SJSA1 (cell line): ENCODE results near the gene NEIL3. TPM values are rescaled to one million over a fixed set of nuclear protein-coding genes. Genes with fewer than 3 reads are reported as not detected.

Experiments
- DNase-seq, 2 experiments: peaks; one replicate each; pipeline ENCODE4 v3.0.0-alpha.2; 2015 to 2020; ENCODE audit warnings: low spot score in 2 of 2, low read depth in 1 of 2
- H3K27ac ChIP-seq: fragments of 250-450 bp; sonication (Bioruptor Pico); 2 replicates; pipeline ENCODE4 v1.5.1; 2020; ENCODE audit warnings: mild to moderate bottlenecking, moderate library complexity
- H3K27me3 ChIP-seq: fragments of 250-450 bp; sonication (Bioruptor Pico); replicated peaks from 2 replicates; pipeline ENCODE4 v1.5.1; 2020; ENCODE audit warnings: mild to moderate bottlenecking, moderate library complexity
- H3K36me3 ChIP-seq: fragments of 250-450 bp; sonication (Bioruptor Pico); 2 replicates; pipeline ENCODE4 v1.5.1; 2020; ENCODE audit warnings: mild to moderate bottlenecking
- H3K4me1 ChIP-seq: fragments of 250-450 bp; sonication (Bioruptor Pico); replicated peaks from 2 replicates; pipeline ENCODE4 v1.6.1; 2021; ENCODE audit warnings: mild to moderate bottlenecking
- H3K4me3 ChIP-seq: fragments of 250-450 bp; sonication (Bioruptor Pico); 2 replicates; pipeline ENCODE4 v1.5.1; 2020; ENCODE audit warnings: mild to moderate bottlenecking
- H3K9me3 ChIP-seq: fragments of 250-450 bp; sonication (Bioruptor Pico); replicated peaks from 2 replicates; pipeline ENCODE4 v1.5.1; 2020; ENCODE audit warnings: mild to moderate bottlenecking
- total RNA-seq: library from RNA; depleted of rRNA; stranded (reverse); fragments of >200 nt; shearing (Covaris generic); gene quantifications from 2 replicates; pipeline ENCODE4 v1.2.3, GENCODE V29; 2014; rRNA removed

Gene NEIL3, protein sequence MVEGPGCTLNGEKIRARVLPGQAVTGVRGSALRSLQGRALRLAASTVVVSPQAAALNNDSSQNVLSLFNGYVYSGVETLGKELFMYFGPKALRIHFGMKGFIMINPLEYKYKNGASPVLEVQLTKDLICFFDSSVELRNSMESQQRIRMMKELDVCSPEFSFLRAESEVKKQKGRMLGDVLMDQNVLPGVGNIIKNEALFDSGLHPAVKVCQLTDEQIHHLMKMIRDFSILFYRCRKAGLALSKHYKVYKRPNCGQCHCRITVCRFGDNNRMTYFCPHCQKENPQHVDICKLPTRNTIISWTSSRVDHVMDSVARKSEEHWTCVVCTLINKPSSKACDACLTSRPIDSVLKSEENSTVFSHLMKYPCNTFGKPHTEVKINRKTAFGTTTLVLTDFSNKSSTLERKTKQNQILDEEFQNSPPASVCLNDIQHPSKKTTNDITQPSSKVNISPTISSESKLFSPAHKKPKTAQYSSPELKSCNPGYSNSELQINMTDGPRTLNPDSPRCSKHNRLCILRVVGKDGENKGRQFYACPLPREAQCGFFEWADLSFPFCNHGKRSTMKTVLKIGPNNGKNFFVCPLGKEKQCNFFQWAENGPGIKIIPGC
- total RNA-seq = 26.8 and 27.3 TPM in 2 replicates

DNA sequence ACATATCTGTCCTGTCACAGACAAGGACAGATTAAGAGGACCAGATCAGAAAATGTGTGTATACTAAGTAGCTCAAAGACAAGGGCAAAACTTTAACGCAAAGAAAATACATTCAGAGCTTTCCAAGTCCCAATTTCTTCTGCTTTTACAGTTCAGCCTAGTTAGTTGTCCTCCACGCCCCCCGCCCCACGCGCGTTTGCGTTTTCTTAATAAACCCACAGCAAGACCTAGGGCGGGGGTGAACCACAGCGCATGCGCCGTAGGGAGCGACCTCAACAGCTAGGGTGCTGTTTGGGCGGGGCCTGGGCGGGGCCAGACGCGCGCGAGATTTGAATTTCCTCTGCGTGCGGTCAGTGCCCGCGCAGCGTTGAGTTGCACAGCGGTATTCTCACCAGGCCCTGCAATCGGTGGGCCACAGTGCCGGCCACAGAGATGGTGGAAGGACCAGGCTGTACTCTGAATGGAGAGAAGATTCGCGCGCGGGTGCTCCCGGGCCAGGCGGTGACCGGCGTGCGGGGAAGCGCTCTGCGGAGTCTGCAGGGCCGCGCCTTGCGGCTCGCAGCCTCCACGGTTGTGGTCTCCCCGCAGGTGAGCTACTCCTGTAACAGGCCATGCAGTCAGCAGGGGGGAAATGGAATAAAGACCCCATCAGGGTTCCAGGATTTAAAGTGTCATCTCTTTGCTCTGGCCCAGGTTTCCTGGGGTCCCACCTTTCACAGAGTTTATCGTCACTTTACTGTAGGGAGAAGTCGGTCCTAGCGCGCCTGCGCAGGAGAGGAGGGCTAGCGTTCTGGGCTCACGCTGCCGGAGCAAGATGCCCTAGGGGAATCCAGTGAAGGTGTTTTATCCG lies at the start of gene NEIL3:
NEIL3 (plus strand) TSS at position 353 of the 850 bp plus-strand sequence; CDS start at position 433, 80 bp downstream.
- no peaks in the 10 kb centered on the region for H3K9me3 ChIP-seq
- peak; percentile 91 to 95 for DNase-seq
- no peaks in the 10 kb centered on the region for H3K27me3 ChIP-seq
- H3K27ac ChIP-seq = peak within 1 kb of the TSS; percentile 79
- H3K4me3 ChIP-seq = peak within 1 kb of the TSS; percentile 67
- peaks cover 6% of the 10 kb centered on the region for H3K4me1 ChIP-seq
- peaks cover 8% of the 10 kb centered on the region; the same call in 1 of the 2 replicates for H3K36me3 ChIP-seq

GRCh38 chr4:177263818-177264217 lies 45.9 kb upstream of the NEIL3 start:
- Histone ChIP-seq H3K27me3 (no peaks in the 10 kb centered on the region; the same call in 1 of the 2 replicates), H3K4me3 (no peak overlapping the region), H3K4me1 (no peaks in the 10 kb centered on the region), H3K36me3 (no peaks in the 10 kb centered on the region), H3K9me3 (no peaks in the 10 kb centered on the region; the same call in none of the 2 replicates), H3K27ac (no peak overlapping the region)
- DNase-seq = no peak

DNA sequence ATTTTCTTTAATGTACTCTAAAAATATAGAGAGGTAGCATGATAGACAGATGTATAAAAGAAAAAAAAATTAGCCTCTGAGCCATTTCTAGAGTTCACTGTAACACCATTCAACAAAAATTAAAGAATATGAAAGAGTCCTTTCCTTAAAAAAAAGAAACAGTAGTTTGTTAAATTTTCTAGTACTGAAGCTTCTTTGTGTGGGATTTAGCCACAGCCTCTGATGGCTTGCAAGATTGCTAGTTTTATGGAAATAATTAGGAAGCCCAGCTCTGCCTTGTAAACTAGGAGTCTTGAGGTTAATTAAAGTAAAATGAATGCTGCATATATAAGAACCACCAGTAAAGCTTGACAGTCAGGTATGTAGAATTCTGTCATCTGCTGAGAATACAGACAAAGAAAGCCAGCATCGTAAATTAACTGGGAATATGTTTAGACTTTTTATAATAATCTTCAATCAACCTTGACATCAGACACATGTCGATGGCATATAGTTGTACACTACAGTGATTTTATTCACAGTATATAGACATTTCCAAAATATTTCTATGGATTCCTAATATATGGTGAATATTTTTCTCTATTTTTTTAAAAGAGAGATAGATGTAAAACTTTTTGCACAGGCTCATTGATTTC lies 44.8 kb upstream of the NEIL3 start:
- no peaks in the 10 kb centered on the region; the same call in 1 of the 2 replicates for H3K27me3 ChIP-seq
- no peaks in the 10 kb centered on the region for H3K36me3 ChIP-seq
- H3K4me1 ChIP-seq = no peaks in the 10 kb centered on the region
- no peaks in the 10 kb centered on the region; the same call in 1 of the 2 replicates for H3K9me3 ChIP-seq
- no peak for DNase-seq
- H3K27ac ChIP-seq = no peak overlapping the region
- no peak overlapping the region for H3K4me3 ChIP-seq

DNA sequence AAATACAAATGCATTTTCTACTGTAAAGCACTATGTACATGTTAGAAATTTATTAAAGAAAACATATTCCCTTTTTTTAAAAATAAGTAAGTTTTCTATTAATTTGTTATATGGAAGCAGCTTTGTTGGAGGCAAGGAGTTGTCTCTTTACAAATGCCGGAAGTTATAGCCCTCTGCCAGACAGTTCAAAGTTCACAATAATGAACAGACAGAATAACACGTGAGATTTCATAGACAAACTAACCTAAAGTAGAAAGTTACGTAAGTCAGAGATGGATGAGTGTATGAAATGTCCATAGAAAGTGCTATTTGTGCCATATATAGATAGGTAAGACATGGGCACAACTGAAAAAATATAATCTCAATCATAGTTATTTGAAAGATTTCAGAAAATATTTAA lies 43.9 kb upstream of the NEIL3 start:
- DNase-seq = no peak

DNA sequence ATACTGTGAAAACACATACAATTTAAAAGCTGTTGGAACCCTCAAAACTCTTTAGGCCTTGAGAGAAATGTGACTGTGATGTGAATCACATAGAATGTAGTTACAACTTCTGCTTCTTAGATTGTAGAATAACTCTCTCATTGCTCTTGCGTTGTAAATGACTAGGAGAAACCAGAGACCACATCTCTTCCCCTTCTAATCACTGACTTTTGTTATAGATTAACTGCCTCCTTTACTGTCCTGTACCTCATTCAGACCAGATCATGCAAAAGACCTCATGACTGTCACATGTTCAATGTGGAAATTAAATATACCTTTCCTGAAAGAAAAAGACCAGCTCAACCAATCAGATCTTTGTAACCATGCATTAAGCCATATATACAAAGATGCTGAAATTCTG lies 43.2 kb upstream of the NEIL3 start:
- no peak for DNase-seq
- Histone ChIP-seq H3K4me1 (no peaks in the 10 kb centered on the region), H3K9me3 (no peaks in the 10 kb centered on the region), H3K36me3 (no peaks in the 10 kb centered on the region), H3K27ac (no peak overlapping the region), H3K4me3 (no peak overlapping the region), H3K27me3 (no peaks in the 10 kb centered on the region; the same call in 1 of the 2 replicates)

More for the DNA sequence above, 43.9 kb upstream of the NEIL3 start:
- no peaks in the 10 kb centered on the region for H3K4me1 ChIP-seq
- H3K27me3 ChIP-seq = no peaks in the 10 kb centered on the region; the same call in 1 of the 2 replicates
- no peak overlapping the region for H3K4me3 ChIP-seq
- no peak overlapping the region for H3K27ac ChIP-seq
- no peaks in the 10 kb centered on the region for H3K36me3 ChIP-seq
- no peaks in the 10 kb centered on the region for H3K9me3 ChIP-seq

GRCh38 chr4:177267911-177268310 lies 41.8 kb upstream of the NEIL3 start:
- Histone ChIP-seq H3K27me3 (no peaks in the 10 kb centered on the region; the same call in 1 of the 2 replicates), H3K4me1 (no peaks in the 10 kb centered on the region), H3K36me3 (no peaks in the 10 kb centered on the region), H3K9me3 (no peaks in the 10 kb centered on the region), H3K27ac (no peak overlapping the region), H3K4me3 (no peak overlapping the region)
- no peak for DNase-seq

DNA sequence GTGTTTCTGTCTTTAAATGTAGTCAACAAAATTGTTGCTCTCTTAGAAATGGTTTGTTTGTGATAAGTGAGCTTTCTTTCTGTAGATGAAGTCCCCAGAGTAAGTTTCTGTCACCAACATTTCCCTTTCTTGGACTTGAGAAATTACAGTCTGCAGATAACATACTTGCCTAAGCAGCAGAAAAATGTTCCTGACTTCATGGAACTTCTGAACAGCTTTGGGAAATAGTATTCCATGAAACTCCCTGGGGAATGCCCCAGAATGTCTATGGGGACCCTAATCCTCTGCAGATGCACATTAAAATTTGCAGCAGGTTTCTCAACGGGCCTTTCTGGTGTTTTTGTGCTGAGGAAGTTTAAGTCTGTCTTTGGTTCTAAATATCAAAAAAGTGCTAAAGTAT lies 38.6 kb upstream of the NEIL3 start:
- Histone ChIP-seq H3K4me3 (no peak overlapping the region), H3K4me1 (no peaks in the 10 kb centered on the region), H3K36me3 (no peaks in the 10 kb centered on the region), H3K27me3 (no peaks in the 10 kb centered on the region), H3K9me3 (no peaks in the 10 kb centered on the region), H3K27ac (no peak overlapping the region)
- no peak for DNase-seq

DNA sequence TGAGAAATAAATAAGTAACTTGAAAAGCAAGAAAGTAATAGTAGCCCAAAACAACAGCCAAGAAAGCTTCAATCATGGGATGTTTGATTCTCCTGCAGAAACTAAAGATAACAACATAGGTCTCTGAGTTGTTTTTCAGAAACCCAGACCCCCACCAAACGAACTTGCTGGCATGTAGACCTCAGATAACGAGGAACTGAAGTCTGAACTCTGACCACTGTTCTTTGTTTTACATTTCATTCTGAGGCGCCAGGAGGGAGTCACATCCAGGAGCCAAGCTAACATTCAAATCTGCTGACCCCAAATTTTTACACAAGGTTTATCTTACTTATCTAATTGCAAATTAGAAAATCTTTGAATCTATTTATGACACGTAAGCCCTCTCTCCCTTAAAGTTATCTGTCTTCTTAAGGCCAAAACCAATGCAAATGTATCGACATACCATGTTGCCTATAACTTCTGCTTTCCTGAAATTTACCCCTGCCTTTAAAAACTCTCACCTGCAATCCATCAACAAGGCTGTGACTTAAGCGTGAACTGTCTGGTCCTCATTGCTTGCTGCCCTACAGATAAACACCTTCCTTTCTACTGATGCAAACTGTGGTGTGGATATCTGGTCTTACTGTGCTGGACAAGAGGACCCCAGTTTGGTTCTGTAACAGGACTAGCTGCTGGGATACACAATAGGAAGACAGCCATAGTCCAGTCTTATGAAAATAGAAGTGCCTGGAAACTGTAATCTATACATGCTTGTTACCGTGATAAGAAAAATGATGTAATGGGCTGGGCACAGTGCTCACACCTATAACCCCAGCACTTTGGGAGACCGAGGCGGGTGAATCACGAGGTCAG lies 37.5 kb upstream of the NEIL3 start:
- Histone ChIP-seq H3K36me3 (no peaks in the 10 kb centered on the region), H3K27me3 (no peaks in the 10 kb centered on the region), H3K4me1 (no peaks in the 10 kb centered on the region), H3K27ac (no peak overlapping the region), H3K4me3 (no peak overlapping the region), H3K9me3 (no peaks in the 10 kb centered on the region)
- no peak for DNase-seq

- Histone ChIP-seq H3K27me3 (no peaks in the 10 kb centered on the region; the same call in 1 of the 2 replicates), H3K4me1 (no peaks in the 10 kb centered on the region), H3K27ac (no peak overlapping the region), H3K9me3 (no peaks in the 10 kb centered on the region), H3K36me3 (no peaks in the 10 kb centered on the region), H3K4me3 (no peak overlapping the region)
- DNase-seq = no peak
Measured at GRCh38 chr4:177275999-177276398, 33.7 kb upstream of the NEIL3 start.

- H3K4me3 ChIP-seq = no peak overlapping the region
- DNase-seq = no peak
- no peak overlapping the region for H3K27ac ChIP-seq
- H3K9me3 ChIP-seq = no peaks in the 10 kb centered on the region
- no peaks in the 10 kb centered on the region for H3K4me1 ChIP-seq
- no peaks in the 10 kb centered on the region for H3K36me3 ChIP-seq
- H3K27me3 ChIP-seq = no peaks in the 10 kb centered on the region; the same call in 1 of the 2 replicates
Measured at GRCh38 chr4:177281351-177281909, 28.2 kb upstream of the NEIL3 start.

DNA sequence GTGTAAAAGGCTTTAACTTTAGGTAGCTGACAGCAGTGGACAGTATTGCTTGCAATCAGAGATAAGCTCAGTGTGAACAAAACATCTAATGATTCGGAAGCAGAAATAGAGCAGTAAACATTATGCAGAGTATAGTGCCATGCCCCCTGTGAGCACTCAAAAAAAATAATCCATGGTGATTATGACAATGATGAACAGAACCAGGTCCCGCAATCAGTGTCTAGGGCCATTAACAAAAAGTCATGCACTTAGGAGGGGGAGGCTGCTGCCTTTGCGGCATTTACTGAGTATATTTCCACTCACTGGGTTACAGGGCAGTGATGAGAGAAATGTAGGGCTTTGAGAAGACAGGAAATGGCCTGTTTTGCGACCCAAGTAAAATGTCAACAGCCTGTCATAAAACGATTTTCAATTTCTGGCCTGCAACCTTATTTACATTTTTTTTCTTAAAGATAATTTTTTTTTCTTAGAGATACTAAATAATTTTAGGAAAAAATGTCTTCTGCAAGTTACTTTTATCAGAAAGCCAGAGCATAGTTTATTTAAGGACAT lies 27.3 kb upstream of the NEIL3 start:
- H3K27ac ChIP-seq = no peak overlapping the region
- H3K4me3 ChIP-seq = no peak overlapping the region
- no peak for DNase-seq
- no peaks in the 10 kb centered on the region; the same call in 1 of the 2 replicates for H3K27me3 ChIP-seq
- H3K4me1 ChIP-seq = no peaks in the 10 kb centered on the region
- H3K9me3 ChIP-seq = no peaks in the 10 kb centered on the region
- no peaks in the 10 kb centered on the region for H3K36me3 ChIP-seq

DNA sequence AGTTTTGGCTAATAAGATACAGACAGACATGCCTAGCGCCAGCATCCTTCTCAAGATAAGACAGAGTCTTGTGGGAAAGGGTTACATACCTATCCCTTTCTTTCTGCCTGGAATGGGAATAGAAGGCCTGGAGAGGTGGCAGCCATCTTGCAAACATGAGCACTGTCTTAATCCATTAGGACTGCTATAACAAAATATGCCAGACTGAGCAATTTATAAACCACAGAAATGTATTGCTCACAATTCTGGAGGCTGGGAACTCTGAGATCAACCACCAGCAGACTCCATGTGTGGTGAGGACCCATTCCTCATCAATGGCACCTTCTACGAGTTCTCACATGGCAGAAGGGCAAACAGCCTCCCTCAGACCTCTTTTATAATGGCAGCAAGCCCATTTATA lies 26.5 kb upstream of the NEIL3 start:
- Histone ChIP-seq H3K27me3 (no peaks in the 10 kb centered on the region; the same call in 1 of the 2 replicates), H3K4me1 (no peaks in the 10 kb centered on the region), H3K36me3 (no peaks in the 10 kb centered on the region), H3K9me3 (no peaks in the 10 kb centered on the region), H3K27ac (no peak overlapping the region), H3K4me3 (no peak overlapping the region)
- DNase-seq = no peak
